NCI-H226 (cell line): Measurements from ENCODE around the gene KRTAP10-4.
A peak's percentile ranks its signal among the peaks of the same experiment; 100 is the strongest.
"Not testable (repeated sequence)": the region's sequence is repeated elsewhere in the genome, so short reads cannot be mapped to it uniquely, and the experiment has no call there.

ENCODE experiments used
- DNase-seq: peaks from one replicate; pipeline ENCODE4 v3.0.0-alpha.2; 2015

Gene KRTAP10-4

DNA sequence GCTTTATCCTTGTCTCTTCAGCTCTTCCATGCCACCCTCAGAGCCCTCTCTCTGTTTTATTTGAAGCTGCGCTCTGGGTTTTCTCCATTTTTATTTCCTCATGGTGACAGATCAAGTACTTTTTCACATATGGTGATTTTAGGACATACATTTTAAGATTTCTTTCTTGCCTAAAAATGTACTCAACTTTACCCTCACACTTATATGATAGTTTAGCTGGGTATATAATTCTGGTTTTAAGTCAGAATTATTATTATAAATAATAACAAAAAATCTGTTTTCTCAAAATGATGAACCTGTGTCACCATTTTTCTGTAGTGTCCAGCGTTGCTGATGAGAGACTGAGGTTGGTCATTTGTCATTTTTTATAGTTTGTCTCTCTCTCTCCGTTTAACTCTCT, 7.6 kb downstream of the KRTAP10-4 start:
- DNase-seq, result no peak

DNA sequence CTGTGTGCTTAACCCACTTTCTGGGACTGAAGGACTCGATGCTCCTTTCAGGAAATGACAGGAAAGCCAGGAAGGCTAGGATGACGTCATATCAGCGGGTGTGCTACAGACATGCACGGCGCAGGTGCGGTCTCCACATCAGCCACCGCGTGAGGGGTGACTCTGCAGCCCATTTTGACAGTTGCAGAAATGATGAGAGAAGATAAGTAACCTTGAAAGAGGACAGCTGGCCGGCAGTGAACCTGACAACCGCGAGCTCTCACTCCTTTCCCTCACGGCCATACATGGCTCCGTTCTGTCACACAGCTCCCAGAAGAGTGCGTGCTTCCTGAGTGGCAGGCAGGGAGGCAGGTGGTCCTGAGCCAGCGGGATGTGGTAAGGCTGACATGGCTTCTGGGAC, 8.5 kb downstream of the KRTAP10-4 start:
- no peak for DNase-seq

DNA sequence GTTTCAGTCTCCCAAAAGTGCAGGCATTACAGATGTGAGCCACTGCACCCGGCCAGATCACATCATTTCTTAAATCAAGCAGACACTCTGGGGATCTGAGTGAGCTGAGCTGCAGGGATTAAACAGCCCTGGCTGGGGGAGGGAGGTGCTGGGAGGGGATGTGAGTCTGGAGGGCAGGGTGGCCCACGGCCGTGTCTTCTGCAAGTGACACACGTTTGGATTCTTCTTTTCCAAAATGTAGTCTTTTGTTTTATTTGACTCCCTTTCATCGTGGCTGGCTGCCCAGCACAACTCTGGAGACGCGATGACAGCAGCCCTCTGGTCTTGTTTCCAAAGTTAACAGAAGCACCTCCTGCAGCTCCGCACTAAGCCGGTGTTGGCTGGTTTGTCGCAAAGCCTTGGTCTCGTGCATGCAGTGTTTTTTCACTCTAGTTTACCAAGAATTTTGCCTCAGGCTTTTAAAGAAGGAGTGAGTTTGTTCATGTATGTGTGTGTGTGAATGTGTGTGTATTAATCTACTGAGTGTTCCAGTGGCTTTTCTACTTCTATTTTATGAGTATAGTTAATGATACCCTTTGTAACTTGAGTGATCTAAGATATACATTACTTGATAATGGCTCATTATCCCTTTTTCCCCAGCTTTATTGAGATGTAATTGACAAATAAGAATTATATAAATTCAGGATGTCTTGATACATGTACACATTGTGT, 9.7 kb downstream of the KRTAP10-4 start:
- DNase-seq, result no peak

DNA sequence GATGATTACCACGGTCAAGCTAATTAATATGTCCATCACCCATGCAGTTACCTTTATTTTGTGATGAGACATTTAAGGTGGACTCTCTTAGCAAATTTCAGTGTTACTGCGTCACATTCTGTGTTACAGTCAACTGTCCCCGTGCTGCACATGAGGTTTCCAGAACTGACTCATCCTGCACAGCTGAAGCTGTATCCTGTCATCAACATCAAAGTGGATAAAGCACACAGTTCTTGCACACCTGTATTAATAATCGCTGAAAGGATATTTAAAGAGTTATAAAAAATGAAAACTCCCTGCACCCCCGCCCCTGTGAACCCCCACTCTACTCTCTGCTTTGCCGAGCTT, 10.2 kb downstream of the KRTAP10-4 start:
- DNase-seq, result no peak

DNA sequence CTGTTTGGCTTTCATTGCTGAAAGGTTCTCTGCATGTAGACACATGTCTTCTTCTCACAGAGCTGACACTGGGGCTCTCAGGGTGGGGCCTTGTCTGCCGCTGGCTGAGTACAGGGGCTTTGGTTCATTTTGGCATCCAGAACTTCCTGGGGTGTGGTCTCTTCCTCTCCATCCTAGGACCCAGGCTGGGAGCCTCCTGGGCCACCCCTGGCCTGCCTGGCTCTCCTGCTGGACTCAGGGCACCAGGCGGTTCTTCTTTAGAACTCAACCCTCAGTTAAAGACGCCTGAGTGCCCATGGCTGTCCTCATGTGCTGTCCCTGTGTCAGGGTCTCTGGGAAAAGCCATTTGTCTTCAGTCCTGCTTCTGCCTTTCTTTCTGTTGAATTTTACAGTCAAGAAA, 12.4 kb downstream of the KRTAP10-4 start:
- DNase-seq, result no peak

DNA sequence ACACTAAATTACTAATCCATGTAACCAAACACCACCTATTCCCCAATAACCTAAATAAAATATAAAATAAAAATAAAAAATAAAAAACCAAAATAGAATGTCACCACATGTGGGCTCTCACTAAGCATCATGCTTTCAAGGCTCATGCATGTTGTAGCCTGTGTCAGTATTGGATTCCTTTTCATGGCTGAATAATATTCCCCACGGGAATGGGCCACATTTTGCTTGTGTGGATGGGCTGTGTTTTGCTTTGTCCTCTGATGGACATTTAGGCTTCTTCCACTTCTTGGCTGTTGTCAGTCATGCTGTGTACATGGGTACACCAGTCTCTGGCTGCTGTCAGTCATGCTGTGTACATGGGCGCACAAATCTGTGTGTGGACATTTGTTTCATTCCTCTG, 15.6 kb downstream of the KRTAP10-4 start:
- no peak for DNase-seq

DNA sequence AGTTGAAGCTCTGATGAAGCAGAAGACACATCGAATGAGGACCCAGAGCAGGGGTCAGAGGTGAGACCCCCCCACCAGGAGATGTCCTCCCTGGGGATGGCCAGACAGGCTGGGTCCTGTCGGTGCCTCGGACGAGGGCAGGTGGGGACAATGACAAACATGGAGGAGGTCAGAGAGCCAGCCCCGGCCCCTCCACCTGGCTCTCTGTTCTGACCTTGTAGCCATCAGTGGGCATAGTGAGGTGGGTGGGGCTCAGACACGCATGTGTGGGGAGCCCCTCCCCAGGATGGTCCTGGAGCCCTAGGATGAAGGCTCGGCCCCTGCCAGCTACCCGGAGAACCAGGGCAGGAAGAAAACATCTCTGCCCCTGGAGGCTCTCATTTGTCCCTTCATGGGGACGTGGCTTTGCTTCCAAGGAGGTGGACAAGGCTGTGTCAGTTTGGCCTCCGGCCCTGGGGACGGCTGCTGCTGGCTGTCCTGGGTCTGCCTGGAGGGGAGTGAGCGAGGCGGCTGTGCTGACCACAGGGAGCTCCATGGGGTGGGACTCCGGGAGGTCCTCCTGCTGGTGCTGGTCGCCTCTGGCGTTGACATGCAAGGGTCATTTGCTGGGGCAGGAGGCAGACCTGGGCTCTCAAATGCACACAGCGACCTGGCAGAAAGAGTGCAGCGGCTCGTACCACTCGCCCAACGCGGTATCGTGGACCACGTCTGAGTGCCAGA, 16.2 kb downstream of the KRTAP10-4 start:
- DNase-seq, result no peak

DNA sequence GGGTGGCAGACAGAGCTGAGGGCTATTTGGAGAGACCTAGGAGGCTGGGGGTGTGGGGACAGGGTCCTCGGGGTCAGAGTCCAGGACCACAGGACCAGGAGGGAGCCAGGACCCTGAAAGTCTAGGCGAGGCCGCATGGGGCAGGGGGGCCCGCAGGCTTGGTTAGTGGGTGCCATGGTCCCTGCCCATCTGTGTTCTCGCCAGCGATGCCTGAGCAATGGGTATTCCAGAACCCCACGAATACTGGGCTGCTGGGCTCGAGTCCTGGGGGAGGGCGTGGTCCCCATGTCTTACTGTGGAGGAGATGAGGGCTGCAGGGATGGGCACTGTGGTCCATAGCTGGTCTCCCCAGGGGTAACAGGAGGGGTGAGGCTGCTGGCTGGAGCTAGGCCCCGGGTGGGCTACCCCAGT, 16.8 kb downstream of the KRTAP10-4 start:
- no peak for DNase-seq

DNA sequence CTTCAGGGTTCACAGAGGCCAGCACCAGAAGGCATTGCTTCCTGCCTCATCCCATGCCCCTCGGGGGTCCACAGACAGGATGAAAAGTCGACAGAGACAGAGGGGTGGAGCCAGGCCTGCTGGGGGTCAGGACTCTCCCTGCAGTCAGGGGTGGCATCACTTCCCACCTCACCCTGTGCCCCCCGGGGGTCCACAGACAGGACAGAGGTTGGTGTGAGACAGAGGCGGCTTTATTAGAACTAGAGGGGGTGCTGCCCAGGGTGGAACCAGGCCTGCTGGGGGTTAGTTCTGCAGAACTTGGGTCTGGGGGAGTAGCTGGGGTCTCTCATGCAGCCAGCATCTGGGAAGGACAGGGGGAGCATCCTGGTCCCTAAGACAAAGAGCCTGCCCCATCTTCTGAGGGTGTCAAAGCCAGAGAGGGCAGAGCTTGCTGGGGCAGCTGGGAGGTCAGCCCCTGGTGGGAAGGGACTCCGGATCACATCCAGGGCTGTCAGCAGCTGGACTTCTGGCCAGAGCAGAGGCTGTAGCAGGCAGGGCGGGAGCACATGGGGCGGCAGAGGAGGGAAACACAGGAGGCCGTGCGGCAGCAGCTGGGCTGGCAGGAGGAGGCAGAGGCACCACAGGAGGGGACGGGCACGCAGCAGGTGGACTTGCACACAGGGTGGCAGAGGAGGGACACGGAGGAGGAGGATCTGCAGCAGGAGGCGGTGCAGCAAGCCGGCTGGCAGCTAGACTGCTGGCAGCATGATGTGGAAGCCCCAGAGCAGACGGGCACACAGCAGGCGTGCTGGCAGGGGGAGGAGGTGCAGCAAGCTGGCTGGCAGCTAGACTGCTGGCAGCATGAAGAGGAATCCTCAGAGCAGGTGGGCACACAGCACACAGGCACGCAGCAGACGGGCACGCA, 17.6 kb downstream of the KRTAP10-4 start:
- not testable (repeated sequence) for DNase-seq

DNA sequence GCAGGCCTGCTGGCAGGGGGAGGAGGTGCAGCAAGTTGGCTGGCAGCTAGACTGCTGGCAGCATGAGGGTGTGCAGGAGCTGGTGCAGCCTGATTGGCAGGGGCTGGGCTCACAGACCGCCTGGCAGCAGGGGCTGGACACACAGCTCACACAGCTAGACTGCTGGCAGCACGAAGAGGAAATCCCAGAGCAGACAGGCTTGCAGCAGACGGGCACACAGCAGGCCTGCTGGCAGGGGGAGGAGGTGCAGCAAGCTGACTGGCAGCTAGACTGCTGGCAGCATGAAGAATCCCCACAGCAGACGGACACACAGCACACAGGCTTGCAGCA, 18.2 kb downstream of the KRTAP10-4 start:
- DNase-seq, result not testable (repeated sequence)

DNA sequence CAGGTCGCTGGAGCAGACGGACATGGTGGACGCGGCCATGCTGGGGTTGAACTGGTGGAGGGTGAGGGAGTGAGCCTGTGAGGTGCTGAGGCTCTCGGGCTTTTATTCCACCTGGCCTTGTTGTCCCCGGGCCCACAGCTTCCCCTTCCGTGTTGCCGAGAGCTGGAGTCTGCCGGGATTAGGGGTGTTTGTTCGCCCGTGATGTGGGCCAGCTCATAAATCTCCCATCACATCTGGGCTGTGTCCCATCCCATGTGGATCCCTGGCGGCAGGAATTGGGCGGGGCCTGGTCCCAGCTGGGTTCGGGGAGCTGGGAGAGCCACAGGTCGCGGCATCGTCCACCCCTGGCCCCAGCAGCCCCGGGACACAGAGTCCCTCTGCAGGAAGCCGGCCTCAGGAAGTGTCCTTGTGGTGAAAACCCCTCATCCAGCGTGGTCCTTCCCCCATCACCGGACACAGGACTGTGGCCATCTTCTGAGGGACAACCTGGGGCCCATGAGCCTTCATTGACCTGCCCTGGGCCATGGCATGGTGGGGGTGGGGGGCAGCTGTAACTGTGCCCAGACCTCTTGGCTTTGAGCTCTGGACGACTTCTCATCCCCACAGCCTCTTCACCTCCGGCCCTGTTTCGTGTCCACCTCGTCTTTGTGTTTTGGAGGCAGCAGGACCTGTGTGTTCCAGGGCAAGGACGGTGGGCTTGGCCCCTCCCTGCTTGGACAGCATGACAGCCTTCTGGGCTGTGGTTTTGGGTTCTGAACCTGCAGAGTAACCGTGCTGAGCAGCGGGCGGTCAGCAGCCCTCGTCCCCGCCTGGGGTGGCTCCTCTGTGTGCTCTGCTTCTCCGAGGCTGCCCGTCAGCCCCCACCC, 19.1 kb downstream of the KRTAP10-4 start, which contains the start of gene KRTAP10-6:
Gene KRTAP10-6 (minus strand): TSS at position 60 of the 866 bp plus-strand sequence. CDS start 21 bp downstream, at position 39.
- DNase-seq, result no peak

DNA sequence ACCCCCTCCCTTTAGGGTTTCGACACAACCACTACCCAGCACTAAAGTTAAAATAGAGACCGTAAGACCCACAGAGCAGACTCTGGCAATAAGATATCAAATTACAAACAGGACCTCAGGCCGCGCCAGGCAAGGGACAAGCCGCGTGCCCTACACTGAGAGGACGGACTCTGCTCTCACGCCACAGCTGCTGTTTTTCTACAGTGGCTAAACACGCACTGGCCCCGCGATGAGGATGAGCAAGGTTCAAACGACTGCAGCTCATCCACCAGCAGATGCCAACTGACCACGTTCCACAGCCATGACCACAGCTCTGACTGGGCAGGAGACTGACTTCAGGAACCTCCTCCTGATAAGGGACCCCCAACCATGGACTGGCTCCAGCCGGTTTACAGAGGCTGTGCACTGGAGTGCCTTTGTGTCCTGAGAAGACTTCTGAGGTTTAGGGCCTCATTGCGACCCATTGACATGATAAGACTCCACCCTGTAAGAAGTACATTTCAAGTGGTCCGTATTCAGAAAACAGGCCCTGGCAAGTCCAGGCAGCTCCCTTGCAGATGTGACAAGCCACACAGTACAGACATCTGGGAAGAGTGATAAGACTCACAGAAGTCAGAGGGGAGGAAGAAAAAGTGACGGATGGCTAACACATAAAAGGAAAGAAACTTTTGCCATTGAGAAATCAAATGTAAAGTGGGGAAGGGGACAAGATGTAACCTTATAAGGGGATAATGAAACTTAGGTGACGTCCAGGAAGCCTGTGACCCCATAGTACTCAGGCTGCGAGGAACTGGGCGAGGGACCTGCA, 20.3 kb downstream of the KRTAP10-4 start:
- no peak for DNase-seq

DNA sequence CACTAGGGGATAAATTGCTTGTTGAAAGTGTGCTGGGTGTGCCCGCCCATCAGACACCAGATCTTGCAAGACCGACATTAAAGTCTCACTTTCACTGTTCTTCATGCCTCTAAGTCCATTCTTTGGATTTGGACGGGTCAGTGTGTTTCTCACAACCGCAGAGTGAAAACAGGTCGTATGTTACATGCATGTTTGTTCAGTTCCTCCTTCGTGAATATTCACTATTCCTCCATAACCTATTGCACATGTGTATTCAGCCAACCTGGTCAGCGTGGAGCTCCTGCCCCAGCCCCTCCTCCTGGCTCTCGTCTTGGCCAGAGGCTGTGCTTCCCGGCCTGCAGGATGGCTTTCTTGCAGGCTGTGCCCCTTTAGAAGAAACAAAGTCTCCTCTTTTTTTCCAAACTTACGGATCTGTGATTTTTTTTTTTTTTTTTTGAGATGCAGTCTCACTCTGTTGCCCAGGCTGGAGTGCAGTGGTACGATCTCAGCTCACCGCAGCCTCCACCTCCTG, 20.9 kb downstream of the KRTAP10-4 start:
- DNase-seq, result no peak

DNA sequence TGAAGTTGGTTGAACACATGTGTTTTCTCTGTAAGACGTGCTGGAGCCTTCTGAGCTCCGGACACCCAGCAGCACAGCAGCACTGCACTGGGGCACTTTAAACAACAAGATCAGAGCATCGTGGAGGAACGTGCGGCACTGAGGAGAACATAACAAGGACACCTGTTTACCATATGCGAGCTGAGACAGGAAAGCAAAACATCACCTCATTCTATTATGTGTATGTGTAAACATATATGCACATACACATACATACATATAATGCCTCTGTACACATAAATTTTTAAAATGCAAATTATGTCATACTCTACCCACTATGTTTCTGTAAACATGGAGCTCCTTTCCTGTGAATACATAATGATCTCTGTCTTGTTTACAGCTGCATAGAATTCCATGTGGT, 22.0 kb downstream of the KRTAP10-4 start:
- DNase-seq, result no peak

DNA sequence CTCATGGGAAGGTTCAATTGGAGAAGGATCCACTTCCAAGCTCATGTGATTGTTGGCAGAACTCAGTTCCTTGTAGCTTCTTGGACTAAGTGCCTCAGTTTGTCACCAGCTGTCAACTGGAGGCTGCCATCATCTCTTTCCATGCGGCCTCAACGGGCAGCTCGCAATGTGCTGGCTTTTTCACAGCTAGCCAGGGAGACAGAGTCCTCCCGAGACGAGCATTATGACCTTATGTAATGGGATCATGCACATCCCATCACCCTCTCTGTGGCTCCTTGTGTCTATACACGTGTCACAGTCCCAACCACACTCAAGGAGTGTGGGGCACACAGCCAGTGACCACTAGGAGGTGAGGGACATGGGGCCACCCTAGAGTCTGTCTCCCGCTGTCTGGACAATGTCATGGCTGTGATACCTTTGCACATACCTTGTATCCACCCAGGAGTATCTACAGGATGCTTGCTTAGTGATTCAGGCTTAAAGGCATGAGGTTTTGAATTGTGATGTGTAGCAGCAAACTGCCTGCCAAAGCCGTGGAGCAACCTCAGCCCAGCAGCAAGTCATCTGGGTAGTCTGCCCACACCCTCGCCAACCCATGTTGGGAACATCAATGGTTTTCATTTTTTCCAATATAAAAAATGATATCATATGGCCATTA, 22.7 kb downstream of the KRTAP10-4 start:
- DNase-seq, result peak; percentile 53

DNA sequence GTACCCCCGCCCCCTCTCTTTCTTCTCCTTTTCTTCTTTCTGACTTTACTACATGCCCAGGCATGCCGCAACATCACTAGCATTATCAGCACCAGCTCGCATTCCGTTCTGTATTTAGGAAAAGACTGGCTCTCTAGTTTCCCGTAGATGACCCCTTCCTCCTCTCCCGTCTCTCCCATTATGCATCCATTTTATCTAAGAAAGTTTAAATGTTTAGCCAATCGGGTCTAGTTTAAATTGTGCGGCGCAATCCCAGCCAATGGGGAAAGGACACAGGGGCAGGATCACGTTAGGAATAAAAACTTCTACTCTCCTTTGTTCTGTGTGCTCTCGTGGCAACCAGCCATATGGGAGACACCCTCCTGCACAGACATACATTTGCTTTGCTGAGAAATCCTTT, 24.5 kb downstream of the KRTAP10-4 start:
- no peak for DNase-seq

DNA sequence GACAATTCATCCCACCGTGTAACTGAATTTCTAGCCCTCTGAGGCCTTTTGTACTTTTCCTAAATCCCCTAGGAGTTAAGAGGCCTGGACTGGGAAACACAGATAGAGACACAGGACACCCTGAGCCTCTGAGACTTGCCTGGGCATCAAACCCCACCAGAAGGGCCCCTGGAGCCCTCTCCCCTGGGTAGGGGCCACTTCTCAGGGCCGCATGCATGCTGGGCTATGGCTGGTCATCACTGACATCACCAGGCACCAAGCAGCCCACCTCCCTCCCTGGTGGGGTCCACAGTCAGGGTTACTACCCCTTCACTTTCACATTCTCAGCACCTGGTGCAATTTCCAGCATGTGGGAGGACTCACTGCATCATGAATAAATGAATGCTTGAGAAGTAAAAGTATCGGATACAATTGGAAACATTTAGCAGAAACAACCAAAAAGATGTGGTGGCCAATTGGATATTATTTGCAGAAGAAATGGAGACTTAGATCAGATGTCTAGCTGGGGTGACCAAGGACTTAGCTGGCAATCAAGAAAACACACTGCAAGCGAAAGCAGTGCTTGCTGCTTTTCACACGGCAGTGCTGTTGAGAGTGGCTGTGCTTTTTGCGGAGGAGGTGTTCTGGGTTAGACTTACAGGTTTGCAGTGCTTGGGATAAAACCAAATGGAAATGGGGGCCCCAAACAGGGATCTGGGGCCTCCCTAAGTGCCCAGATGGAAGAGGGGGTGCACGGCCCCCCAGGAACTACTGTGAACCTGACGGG, 25.9 kb downstream of the KRTAP10-4 start:
- DNase-seq, result no peak

DNA sequence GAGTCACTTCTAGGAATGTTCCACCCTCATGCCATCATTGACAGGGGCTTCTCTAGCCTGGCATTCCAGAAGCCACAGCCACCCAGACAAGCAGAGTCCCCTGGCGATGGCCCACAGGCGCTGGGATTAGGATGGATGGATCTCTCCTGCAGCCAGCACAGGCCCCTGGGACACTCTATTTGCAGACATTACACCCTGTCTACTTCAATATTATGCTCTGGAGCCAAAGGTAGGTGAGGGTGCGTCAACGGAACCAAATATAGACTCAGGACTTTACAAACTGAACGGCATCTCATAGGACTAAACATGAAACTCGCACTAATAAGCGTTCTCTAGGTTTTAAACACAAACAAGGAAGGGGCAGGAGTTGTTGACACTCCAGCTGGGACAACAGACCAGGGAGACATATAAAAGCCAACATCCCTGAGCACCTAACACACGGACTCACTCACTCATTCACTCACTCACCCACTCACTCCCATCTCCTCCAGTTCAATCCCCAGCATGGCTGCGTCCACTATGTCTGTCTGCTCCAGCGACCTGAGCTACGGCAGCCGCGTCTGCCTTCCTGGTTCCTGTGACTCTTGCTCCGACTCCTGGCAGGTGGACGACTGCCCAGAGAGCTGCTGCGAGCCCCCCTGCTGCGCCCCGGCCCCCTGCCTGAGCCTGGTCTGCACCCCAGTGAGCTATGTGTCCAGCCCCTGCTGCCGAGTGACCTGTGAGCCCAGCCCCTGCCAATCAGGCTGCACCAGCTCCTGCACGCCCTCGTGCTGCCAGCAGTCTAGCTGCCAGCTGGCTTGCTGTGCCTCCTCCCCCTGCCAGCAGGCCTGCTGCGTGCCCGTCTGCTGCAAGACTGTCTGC, 26.8 kb downstream of the KRTAP10-4 start, which contains the start of gene KRTAP10-7:
Gene KRTAP10-7 (plus strand): TSS at position 480 of the 861 bp plus-strand sequence. CDS start 25 bp downstream, at position 505.
- not testable (repeated sequence) for DNase-seq

DNA sequence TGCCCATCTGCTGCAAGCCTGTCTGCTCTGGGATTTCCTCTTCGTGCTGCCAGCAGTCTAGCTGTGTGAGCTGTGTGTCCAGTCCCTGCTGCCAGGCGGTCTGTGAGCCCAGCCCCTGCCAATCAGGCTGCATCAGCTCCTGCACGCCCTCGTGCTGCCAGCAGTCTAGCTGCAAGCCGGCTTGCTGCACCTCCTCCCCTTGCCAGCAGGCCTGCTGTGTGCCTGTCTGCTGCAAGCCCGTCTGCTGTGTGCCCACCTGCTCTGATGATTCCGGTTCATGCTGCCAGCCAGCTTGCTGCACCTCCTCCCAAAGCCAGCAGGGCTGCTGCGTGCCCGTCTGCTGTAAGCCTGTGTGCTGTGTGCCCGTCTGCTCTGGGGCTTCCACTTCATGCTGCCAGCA, 27.6 kb downstream of the KRTAP10-4 start:
- DNase-seq, result not testable (repeated sequence)
